HG02885 (cell line): ENCODE measurements around the gene TSPAN17.

Experiments used
- ATAC-seq: cut with Tn5 transposase; IDR thresholded peaks from one replicate; pipeline ENCODE4 v1.9.1; 2021; ENCODE audit warnings: mild to moderate bottlenecking; ENCODE audit not compliant: unreplicated experiment, poor library complexity

TSPAN17 gene

DNA sequence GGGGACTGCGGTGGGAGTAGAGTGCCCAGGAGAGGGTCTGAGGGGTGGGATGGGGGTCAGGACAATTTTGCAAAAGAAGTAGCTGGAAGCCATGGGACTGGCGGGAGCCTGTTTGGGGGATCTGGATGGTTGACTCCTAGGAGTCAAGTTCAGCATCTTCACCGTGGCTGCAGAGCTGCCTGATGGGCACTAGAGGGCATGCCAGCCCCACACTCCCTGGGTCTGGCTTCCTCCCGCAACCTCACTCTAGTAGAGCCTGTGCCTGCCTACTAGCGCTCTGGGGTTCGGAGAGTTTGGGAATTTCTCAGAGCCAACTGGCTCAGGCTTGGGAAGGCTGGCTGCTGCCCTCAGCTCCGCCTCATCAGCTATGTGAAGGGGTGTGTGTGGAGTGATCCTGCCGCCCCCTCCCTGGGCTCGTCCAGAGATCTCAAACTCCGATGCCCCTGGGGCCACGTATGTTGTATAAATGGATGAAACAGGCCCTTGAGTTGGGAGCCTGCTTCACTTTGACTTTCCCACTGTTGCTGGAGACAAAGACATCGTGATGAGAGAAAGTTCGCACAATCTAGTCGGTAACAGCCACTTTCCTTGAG lies 10.8 kb downstream of the TSPAN17 start:
- ATAC-seq, result peak; percentile 45

DNA sequence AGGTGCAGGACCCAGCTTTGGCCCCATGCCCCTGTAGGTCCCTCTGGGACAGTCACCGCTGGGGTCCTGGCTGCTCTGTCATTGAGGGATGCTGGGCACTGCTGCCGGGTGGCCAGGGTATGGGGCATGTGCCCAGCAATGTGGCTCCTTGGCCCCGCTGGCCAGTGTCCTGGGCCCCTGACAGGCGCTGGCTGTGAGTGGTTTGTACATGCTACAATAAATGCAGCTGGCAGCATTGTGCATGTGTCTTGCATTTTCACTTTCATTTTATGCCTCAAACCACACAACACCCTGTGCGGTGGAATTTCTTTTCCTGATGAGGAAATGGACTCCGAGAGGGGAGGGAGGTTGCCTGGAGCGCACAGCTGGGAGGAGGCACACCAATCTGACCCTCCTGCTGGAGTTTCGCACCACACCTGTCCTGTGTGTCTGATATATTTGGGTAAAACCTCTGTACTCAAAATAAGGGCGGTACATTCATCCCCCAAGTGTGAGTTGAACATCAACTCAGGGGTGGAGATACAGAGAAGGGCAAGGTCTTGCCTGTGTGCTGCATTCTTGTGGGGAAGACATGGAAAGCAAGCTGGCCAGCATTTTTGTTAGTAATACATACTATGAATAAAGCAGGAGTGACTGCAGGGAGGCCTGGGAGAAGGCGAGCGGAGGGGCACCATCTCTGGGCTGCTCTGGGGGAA lies 11.7 kb downstream of the TSPAN17 start:
- no peak for ATAC-seq

DNA sequence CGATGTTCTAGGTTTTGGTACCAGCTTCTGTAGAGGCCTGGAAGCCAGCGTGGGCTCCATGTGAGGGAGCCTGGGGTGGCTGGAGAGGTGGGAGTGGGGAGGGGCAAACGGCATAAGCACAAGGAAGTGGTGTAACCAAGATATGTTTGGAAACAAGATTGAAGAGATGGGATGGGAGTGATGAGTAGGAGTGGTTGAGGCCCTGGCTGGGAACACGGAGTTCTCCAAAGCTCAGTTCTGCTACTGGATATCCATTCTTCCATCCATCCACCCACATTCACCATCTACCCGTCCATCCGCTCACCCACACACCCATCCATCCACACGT lies 12.2 kb downstream of the TSPAN17 start:
- no peak for ATAC-seq

DNA sequence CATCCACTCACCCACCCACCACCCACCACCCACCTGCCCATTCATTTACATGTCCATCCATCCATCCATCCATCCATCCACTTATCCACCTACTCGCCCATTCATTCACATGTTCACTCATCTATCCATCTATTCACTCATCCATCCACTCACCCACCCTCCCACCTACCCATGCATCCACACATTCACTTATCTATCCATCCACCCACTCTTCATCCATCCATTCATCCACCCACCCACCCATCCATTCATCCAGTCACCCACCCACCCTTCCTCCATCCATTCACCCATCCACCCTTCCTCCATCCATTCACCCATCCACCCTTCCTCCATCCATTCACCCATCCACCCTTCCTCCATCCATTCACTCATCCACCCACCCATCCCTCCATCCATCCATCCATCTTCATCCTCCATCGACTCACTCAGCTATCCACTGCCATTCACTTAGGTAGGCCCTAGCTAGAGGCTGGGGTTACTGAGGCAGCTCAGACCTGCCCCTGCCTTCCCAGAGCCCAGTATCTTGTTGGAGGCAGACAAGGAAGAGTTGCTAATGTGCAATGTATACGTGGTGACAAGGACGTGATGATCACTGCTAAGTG lies 12.7 kb downstream of the TSPAN17 start:
- ATAC-seq, result no peak

DNA sequence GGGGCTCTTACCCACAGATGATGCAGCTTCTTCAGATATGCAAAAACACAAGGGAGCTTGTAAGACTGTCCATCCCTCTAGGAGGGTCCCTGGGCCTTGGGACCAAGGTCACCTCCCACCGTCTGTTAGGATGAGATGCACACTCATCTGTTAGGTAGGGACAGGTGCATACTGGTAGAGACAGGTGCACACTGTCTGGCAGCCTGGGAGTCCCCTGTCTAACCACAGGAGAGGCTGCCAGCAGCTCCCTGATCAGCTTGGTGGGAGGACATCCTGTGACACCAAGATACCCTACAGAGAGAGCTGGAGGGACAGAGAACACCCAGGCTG lies 13.2 kb downstream of the TSPAN17 start:
- peak; percentile 24 for ATAC-seq

DNA sequence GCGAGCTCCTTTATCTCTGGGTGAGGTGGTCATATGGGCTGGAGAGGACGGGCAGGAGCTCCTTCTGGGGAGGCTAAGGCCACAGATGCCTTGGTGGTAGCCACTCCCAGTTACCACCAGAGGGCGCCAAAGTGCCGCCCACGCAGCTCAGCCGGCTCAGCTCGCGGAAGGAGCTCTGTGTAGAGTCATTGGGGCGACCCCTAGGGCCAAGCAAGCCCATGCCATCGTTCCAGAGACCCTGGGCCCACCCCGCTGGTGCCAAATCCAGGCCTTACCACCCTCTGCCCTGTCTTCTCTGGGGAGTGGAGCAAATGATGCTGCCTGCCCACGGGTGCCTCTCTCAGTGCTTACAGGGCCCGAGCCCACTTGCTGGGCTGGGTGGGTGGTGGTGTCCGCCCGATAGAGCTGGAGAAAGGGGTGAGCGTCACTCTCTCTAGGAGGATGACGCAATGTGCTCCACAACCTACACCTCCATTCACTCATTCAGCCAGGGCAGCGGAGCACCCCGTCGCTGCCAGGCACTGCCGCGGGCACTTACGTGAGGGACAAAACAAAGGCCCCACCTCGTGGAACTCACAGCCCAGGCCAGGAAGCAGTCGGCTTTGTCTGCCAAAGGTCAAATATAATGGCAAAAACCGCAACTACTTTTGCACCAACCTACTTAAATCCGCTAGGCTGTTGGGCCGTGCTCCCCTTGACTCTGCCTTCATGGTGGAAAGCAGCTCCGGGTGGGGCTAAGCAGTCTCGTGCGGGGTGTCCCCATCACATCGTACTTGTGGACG lies 13.8 kb downstream of the TSPAN17 start:
- ATAC-seq, result peak; percentile 72

DNA sequence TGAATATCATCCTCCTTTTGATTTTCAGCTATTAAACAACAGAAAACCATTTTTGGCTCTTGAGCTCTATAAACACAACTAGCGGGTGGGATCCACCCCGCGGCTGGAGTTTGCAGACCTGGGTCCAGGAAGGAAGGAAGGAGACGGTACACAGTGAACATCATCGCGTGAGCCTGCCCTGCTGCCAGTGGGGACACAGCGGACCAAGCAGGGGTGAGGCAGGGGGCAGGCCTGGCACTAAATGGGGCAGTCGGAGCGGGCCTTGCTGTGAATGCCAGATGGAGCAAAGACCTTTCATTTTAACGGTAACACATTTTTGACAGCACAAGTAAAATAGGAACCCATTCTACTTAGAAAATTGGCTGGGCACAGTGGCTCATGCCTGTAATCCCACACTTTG lies 14.4 kb downstream of the TSPAN17 start:
- ATAC-seq, result no peak

DNA sequence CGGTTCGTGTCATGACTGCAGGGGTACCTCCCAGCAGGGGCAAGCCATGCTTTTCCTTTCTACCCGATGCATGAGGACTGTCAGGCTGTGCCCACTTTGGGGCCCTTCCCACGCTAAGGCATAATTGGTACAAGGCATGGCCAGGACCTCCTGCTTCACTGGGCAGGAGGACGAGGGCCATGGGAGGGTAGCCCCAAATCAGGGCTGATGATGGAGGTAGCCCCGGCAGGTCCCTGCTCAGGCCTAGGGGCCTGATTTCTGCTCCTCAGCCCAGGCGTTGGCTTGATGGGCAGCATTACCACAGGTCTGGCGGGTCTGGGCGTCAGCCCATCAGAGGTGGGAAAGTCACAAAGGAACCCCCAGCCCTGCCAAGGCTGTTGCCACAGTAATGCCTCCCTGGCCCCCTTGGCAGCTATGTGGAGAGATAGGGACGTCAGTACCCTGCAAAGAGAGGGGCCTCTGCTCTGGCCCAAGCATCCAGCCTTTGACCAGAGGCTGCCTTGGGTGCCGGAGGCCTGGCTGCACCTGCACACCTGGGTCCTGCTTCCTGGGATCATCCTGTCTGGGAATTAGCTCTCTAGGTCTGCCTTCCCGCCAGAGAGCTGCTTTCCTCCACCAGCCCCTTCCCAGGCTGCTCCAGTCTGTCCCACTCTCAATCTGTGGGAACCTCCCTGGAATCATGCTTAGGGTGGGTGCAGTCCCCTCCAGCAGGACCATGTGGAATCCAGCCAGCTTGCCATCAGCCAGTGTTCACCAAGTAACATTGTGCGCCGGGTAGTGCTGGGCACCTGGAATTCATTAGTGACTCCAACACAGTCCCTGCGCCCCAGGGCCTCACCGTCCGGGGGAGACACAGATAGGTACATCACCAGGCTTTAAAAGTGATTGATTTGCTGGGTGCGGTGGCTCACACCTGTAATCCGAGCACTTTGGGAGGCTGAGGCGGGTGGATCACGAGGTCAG lies 15.4 kb downstream of the TSPAN17 start:
- ATAC-seq, result no peak

DNA sequence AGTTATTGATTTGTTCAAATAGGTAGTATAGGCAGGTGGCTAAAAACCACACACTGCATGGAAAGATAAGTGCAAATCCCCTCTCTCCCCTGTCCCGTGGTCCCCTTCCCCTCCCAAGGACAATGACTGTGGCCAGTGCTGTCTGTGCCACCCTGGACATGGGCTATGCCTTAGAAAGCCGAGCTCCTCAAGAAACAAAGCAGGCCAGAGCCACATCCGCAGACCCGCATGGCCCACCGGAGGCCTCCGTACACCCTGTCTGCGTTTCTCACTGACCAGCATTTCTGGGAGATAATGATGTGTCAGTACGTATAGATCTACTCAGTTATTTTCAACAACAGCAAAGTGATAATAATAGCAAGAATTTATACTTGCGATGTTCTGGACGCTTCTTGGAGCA lies 16.3 kb downstream of the TSPAN17 start:
- no peak for ATAC-seq

DNA sequence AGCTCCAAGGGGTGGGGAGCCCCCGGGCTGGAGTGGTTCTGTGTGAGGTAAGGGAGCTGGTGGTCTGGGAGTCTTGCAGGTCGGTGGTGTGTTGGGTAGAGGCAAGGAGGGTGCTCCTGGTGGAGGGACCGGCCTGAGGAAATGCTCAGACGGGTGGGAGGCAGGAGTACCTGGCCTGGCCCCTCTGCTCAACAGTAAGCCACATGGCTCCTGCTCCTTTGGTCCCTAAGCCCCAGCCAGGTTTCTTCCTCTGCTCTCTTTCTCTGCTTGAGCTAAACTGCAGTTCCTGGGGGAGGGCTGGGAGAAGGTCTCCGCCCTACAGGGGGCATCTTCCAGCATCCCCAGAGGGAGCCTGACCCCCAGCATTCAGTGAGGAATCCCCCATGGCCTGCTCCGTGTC lies 17.2 kb downstream of the TSPAN17 start:
- no peak for ATAC-seq

DNA sequence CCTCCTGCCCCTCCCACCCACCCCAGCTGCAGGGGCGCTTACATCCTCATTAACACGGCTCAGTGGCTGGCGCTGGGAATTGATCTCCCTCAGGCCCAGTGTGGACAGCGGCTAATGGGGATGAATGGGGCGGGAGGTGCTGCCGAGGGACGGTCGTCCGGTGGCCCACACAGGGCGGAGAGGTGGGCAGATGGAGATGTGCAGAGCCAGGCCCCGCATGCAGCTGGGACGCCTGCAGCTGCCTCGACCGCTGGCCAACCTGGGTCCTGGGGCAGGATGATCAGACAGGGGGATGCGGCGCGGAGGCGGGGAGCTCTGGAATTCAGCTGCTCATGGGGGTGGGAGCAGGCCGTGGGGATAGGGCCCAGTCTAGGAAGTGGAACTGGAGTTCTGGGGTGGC lies 17.6 kb downstream of the TSPAN17 start:
- ATAC-seq, result no peak

DNA sequence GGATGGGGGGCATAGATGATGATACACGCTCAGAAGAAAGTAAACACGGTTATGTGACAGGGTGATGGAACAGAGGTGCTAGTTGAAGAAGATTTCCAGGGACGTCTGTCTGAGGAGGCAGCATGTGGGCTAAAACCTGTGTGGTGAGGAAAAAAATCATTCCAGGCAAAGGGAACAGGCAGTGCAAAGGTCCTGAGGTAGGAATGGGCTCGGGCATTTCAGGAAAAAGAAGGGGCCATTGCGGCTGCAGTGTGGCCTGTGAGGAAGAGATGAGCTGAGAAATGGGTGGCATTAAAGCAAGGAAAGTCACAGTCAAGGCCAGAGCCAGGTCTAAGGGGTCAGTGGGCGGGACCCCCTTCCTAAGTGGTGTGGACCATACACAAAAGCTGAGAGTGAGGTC lies 18.2 kb downstream of the TSPAN17 start:
- no peak for ATAC-seq

DNA sequence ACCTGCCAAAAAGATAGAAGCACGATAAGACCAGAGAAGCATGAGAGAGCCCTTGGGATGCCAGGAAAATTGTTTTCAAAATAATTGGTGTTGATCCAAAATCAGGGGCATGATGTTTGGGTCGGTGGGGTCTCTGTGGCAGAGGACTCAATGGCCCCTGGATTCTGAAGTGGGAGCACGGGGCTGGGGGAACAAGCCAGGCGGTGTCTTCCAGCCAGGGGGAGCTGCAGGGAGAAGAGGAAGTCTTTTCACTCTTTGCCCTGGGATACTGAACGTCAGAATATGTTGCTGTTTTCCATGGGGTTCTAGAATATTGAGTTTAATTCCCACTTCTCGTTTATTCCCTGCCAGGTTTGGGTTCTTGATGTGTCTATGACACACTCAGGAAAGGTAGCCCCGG lies 20.4 kb downstream of the TSPAN17 start:
- ATAC-seq, result no peak

DNA sequence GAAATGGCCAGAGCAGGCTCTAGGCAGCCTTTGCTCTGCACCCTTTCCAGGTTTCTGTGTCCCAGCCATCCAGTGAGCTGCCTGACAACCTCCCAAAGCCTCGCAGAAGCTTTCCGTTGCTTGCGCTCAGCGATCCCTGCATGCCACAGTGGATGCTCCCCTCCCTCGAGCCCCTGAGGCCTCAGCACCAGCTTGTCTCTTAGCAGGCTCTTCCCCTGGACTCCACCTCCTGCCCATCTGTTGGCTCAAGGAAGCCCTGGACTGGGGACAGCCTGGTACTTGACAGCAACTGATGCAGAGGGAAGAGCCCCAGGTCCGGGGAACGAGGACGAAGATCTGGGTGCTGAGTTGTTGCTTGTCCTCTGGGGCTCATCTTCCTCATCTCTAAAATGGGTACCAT lies 23.2 kb downstream of the TSPAN17 start:
- ATAC-seq, result no peak

DNA sequence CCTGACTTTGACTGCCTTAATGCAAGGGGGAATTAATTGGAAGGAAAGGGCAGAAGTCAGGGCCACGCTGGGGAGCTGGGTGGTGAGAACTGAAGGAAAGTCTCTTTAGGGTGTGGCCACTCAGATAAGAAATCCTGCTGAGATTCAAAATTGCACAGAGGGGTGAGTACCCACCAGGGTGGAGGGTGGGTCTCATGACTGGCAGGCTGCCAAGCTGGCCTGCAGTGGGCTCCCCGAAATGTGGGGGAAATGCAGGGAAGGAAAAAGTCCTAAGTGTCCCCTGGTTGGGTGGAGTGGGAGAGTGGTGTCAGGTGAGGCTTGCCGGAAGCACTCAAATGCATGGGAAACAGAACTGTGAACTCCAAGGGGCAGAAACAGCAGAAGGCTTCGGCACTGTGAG lies 24.1 kb downstream of the TSPAN17 start:
- ATAC-seq, result no peak

DNA sequence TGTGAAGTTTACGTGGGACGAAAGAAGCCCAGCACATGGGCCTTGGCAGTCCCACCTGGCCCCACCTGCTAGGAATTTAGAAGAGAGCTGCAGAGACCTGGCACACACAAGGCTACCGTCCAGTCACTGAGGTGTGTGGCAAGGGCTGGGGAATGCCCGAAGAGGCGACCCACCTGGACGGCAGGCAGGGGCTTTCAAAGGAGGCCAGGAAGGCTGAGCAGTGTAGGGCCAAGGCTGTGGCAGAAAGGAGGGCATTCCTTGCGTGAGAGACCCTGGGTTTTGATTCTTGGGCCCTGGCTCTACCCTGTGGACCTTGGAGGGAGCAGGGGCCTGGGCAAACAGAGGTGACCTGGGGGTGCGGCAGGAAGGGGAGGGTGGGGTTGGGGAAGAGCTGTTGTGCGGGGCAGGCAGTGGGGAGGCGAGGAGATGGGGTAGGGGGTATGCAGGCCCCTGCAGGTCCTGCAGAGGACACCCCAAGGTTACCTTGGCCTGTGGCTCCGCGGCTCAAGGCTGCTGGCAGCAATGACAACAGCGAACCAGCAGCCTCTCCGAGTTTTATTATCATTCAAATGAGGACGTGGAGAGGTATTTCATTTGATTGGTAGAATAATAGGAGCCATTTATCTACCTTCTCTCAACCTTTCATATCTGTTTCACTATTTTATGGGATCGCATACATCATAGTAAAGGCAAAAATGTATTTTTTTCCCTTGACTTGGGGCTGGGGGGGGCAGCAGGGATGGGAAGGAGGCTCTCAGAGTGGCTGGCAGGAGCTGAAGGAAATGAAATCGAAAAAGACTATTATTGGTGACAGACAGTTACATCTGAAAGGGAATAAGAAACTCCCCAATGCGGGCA lies 24.8 kb downstream of the TSPAN17 start:
- no peak for ATAC-seq

DNA sequence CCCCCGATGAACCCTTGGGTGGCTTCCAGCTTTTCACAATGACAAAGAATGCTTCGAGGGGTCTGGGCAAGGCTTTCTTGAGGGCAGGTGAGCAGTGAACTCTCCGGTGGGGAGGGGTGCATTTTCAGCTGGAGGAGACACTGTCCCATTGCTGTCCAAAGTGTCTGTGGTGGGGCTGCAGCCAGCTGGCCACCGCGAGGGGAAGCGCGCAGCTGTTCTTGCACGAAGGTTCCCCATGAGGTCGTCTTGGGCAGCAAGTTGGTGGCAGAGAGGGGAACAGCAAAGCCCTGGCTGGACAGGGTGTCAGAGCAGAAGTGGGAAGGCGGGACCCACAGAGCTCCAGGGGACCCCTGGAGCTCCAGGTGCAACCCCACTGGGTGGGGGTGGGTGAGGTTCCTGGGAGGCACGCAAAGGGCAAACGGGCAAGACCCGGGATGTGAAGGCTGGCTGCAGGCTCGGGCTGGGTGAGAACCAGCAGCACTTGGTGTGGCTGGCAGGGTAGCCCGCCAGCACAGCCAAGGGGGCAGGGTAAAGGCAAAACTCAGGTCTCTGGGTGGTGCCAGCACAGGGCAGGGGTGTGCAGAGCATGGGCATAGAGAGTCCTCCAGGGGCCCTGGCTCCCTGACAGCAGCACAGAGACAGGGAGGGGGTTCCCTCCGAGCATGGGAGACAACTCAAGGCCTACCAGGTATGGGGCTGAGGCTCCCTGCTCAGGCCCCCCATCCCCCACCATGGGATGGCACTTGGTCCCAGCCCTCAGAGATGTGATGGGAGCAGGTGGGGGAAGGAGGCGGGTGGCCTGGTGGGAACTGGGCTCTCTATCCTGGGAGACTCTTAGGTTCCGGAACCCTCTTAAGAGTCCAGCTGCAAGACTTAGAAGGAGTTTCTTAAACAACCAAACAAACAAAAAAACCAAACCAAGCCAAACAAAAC lies 26.6 kb downstream of the TSPAN17 start:
- no peak for ATAC-seq

DNA sequence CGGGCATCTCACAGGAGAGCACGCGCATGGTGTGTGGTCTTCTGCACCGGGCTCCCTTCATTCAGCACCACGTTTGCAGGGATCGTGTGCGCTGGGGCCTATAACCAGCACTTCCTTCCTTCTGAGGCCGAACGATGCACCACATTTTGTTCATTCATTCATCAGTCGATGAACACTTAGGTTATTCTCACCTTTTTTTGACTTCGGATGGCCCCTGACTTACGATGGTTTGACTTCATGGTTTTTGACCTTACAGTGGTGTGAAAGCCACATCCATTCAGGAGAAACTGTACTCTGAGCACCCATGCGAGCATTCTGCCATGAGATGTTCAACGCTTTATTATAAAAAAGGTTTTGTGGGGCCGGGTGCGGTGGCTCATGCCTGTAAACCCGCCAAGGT lies 27.5 kb downstream of the TSPAN17 start:
- no peak for ATAC-seq
